ENCODE measurements around the gene C2orf68. TPM values are rescaled to one million over a fixed set of nuclear protein-coding genes. Genes with fewer than 3 reads are reported as not detected.

The C2orf68 gene
- polyA plus RNA-seq, 1 of the 3 experiments (the other 2 are of a cell fraction) = 14.5 TPM

DNA sequence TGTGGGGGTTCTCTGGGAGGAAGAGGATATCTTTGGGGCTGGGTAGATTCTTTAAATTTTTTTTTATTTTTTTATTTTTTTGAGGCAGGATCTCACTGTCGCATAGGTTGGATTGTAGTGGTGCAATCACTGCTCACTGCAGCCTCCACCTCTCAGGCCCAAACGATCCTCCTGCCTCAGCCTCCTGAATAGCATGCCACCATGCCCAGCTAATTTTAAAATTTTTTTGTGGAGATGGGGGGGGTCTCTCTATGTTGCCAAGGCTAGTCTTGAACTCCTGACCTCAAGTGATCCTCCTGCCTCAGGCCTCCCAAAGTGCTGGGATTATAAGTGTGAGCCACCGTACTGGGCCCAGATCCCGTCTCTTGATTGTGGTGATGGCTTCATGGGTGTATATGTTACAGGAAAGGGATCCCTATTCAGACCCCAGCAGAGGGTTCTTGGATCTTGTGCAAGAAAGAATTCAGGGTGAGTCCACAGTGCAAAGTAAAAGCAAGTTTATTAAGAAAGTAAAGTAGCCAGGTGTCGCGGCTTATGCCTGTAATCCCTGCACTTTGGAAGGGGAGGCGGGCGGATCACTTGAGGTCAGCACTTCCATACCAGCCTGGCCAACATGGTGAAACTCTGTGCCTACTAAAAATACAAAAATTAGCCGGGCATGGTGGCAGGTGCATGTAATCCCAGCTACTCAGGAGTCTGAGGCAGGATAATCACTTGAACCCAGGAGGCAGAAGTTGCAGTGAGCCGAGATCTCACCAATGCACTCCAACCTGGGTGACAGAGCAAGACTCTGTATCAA lies 2.0 kb upstream of the C2orf68 start:
- Histone ChIP-seq H2AFZ (ENCODE audit: low read depth) (no peak overlapping the region), H3K9me3 (no peaks in the 10 kb centered on the region), H3K4me1 (ENCODE audit: control insufficient read depth in 1 of 2, insufficient read depth in 2 of 2, low read depth in 1 of 2, low read length in 1 of 2) (peaks cover 9 to 17% of the 10 kb centered on the region in 2 experiments; a peak in 3 of 4 replicates), H3K9ac (no peak overlapping the region), H3K27me3 (ENCODE audit: insufficient read depth) (no peaks in the 10 kb centered on the region), H3K4me3 (ENCODE audit: low read depth in 2 of 2, low read length in 1 of 2) (no peak overlapping the region), H3K9me2 (no peaks in the 10 kb centered on the region), H3K4me2 (no peak overlapping the region), H3F3A (replicated peaks; ENCODE audit: insufficient read depth) (peaks cover 22% of the 10 kb centered on the region), H4K20me1 (ENCODE audit: insufficient read depth) (peaks cover 15% of the 10 kb centered on the region), H3K36me3 (replicated peaks in 1 of 2; ENCODE audit: control insufficient read depth in 1 of 2, insufficient read depth in 2 of 2, low read length in 1 of 2) (peaks cover 5 to 8% of the 10 kb centered on the region in 2 experiments), H3K79me2 (ENCODE audit: insufficient read depth) (peaks cover 80% of the 10 kb centered on the region), H3K27ac (ENCODE audit: low read depth in 2 of 2, low read length in 1 of 2) (no peak overlapping the region)
- no peak for DNase-seq
- 94% methylated on average over 10 of the region's 10 CpGs for WGBS (ENCODE audit: low lambda C conversion rate)
- ChIA-PET CTCF (interaction anchor here (1.2 kb wide), 1 partner anchor 24 kb away, joined by 4 read pairs; no protein-coding TSS in a partner anchor), POLR2A (interaction anchor here (0.7 kb wide), 1 partner anchor 149 kb away, joined by 3 read pairs; no protein-coding TSS in a partner anchor)
- TF ChIP-seq, protein P1, sequence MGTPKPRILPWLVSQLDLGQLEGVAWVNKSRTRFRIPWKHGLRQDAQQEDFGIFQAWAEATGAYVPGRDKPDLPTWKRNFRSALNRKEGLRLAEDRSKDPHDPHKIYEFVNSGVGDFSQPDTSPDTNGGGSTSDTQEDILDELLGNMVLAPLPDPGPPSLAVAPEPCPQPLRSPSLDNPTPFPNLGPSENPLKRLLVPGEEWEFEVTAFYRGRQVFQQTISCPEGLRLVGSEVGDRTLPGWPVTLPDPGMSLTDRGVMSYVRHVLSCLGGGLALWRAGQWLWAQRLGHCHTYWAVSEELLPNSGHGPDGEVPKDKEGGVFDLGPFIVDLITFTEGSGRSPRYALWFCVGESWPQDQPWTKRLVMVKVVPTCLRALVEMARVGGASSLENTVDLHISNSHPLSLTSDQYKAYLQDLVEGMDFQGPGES (IDR thresholded peaks at IDR 0.05; ENCODE audit: low read depth, low read length) = no peak
- TF ChIP-seq NFIC (IDR thresholded peaks at IDR 0.05; ENCODE audit: borderline replicate concordance) = no peak
- TF ChIP-seq FOXM1 (IDR thresholded peaks at IDR 0.05; ENCODE audit: low read depth) = no peak
- TF ChIP-seq GABPA (IDR thresholded peaks at IDR 0.05; ENCODE audit: low read depth) = no peak
- TF ChIP-seq EZH2phosphoT487 (IDR thresholded peaks at IDR 0.05; ENCODE audit: borderline replicate concordance, low read depth) = no peak
- TF ChIP-seq, protein P2, sequence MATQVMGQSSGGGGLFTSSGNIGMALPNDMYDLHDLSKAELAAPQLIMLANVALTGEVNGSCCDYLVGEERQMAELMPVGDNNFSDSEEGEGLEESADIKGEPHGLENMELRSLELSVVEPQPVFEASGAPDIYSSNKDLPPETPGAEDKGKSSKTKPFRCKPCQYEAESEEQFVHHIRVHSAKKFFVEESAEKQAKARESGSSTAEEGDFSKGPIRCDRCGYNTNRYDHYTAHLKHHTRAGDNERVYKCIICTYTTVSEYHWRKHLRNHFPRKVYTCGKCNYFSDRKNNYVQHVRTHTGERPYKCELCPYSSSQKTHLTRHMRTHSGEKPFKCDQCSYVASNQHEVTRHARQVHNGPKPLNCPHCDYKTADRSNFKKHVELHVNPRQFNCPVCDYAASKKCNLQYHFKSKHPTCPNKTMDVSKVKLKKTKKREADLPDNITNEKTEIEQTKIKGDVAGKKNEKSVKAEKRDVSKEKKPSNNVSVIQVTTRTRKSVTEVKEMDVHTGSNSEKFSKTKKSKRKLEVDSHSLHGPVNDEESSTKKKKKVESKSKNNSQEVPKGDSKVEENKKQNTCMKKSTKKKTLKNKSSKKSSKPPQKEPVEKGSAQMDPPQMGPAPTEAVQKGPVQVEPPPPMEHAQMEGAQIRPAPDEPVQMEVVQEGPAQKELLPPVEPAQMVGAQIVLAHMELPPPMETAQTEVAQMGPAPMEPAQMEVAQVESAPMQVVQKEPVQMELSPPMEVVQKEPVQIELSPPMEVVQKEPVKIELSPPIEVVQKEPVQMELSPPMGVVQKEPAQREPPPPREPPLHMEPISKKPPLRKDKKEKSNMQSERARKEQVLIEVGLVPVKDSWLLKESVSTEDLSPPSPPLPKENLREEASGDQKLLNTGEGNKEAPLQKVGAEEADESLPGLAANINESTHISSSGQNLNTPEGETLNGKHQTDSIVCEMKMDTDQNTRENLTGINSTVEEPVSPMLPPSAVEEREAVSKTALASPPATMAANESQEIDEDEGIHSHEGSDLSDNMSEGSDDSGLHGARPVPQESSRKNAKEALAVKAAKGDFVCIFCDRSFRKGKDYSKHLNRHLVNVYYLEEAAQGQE (IDR thresholded peaks at IDR 0.05; ENCODE audit: low read depth, low read length) = no peak
- TF ChIP-seq, protein P3, sequence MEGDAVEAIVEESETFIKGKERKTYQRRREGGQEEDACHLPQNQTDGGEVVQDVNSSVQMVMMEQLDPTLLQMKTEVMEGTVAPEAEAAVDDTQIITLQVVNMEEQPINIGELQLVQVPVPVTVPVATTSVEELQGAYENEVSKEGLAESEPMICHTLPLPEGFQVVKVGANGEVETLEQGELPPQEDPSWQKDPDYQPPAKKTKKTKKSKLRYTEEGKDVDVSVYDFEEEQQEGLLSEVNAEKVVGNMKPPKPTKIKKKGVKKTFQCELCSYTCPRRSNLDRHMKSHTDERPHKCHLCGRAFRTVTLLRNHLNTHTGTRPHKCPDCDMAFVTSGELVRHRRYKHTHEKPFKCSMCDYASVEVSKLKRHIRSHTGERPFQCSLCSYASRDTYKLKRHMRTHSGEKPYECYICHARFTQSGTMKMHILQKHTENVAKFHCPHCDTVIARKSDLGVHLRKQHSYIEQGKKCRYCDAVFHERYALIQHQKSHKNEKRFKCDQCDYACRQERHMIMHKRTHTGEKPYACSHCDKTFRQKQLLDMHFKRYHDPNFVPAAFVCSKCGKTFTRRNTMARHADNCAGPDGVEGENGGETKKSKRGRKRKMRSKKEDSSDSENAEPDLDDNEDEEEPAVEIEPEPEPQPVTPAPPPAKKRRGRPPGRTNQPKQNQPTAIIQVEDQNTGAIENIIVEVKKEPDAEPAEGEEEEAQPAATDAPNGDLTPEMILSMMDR (IDR thresholded peaks at IDR 0.05) = no peak
- TF ChIP-seq GATA2 (CRISPR knock-in tag; IDR thresholded peaks at IDR 0.05) = no peak
- TF ChIP-seq YY1 (IDR thresholded peaks at IDR 0.05; ENCODE audit: low read depth) = no peak
- no peak for TF ChIP-seq RXRA (IDR thresholded peaks at IDR 0.05; ENCODE audit: borderline replicate concordance, low read depth)
- TF ChIP-seq, protein P4, sequence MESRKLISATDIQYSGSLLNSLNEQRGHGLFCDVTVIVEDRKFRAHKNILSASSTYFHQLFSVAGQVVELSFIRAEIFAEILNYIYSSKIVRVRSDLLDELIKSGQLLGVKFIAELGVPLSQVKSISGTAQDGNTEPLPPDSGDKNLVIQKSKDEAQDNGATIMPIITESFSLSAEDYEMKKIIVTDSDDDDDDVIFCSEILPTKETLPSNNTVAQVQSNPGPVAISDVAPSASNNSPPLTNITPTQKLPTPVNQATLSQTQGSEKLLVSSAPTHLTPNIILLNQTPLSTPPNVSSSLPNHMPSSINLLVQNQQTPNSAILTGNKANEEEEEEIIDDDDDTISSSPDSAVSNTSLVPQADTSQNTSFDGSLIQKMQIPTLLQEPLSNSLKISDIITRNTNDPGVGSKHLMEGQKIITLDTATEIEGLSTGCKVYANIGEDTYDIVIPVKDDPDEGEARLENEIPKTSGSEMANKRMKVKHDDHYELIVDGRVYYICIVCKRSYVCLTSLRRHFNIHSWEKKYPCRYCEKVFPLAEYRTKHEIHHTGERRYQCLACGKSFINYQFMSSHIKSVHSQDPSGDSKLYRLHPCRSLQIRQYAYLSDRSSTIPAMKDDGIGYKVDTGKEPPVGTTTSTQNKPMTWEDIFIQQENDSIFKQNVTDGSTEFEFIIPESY (IDR thresholded peaks at IDR 0.05; ENCODE audit: borderline replicate concordance, low read depth) = no peak
- TF ChIP-seq RCOR1 (IDR thresholded peaks at IDR 0.05; ENCODE audit: low read length) = no peak
- TF ChIP-seq TEAD4 (IDR thresholded peaks at IDR 0.05; ENCODE audit: borderline replicate concordance, insufficient read depth) = no peak
- no peak for TF ChIP-seq EP300 (IDR thresholded peaks at IDR 0.05; ENCODE audit: borderline replicate concordance in 1 of 2, low read depth in 1 of 2, low read length in 1 of 2)
- TF ChIP-seq SMC3 (IDR thresholded peaks at IDR 0.05; ENCODE audit: low read depth, low read length) = no peak
- TF ChIP-seq POLR2AphosphoS5 (IDR thresholded peaks at IDR 0.05; ENCODE audit: low read depth, low read length) = no peak
- TF ChIP-seq RAD21 (IDR thresholded peaks at IDR 0.05; ENCODE audit: low read length) = no peak
